ENCODE results near the gene MTRF1L.
"Not testable (repeated sequence)": the region's sequence is repeated elsewhere in the genome, so short reads cannot be mapped to it uniquely, and the experiment has no call there.

Gene MTRF1L

GRCh38 chr6:153001767-153002612 is 519 bp downstream of the MTRF1L start:
- DNase-seq (ENCODE audit: low read depth) = no peak

DNA sequence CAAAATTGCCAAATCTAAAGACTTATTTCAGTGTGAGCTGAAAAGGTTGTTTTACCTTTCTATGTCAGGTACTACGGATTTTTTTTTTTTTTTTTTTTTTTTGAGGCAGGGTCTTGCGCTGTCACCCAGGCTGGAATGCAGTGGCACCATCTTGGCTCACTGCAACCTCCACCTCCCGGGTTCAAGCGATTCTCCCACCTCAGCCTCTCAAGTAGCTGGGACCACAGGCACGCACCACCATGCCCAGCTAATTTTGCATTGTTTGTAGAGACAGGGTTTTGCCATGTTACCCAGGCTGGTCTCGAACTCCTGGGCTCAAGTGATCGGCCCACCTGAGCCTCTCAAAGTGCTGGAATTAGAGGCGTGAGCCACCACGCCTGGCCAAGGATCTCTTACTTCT is 1.7 kb downstream of the MTRF1L start:
- not testable (repeated sequence) for DNase-seq (ENCODE audit: low read depth)

- no peak for DNase-seq (ENCODE audit: low read depth)
Observed at GRCh38 chr6:153000243-153000642, 2.3 kb downstream of the MTRF1L start.

GRCh38 chr6:152999538-152999937 is 3.0 kb downstream of the MTRF1L start:
- DNase-seq (ENCODE audit: low read depth) = not testable (repeated sequence)

- DNase-seq (ENCODE audit: low read depth) = no peak
Observed at GRCh38 chr6:152993847-152994246, 8.7 kb downstream of the MTRF1L start.

DNA sequence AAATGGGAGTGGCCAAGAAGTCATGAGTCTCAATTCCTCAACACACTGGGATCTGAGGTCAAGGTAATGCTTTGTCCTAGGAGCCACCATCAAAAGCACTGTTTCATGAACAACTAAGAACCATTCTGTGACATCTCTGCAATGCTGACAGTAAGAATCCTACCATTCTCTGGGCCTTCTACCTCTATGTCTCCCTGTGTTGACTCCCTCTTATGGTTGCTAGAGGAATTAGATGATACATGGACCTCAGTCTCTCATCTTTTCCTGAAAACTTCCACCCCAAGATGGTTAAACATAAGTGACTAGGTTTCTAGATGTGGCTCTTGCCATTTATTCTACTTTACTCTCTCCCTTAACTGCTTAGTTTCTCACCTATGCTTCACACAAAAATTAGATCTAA is 9.1 kb downstream of the MTRF1L start:
- no peak for DNase-seq (ENCODE audit: low read depth)

DNA sequence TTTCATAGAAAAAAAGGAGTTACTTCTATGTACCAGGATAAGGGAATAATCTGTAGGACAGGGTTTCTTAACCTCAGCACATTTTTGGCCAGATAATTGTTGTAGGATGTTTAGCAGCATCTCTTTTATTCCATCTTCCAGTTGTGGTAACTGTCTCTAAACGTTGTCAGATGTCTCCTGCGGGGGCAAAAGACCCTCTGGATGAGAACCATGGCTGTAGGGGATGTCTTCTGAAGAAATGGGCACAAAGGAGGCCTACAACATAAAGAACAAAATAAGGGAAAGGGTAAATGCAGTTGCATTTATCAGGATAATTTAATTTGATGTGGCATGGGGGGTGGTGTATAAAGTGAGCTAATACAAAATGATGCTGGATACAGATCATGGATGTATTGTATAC is 15.5 kb downstream of the MTRF1L start:
- no peak for DNase-seq (ENCODE audit: low read depth)

GRCh38 chr6:152985300-152985699 is 17.2 kb downstream of the MTRF1L start:
- not testable (repeated sequence) for DNase-seq (ENCODE audit: low read depth)

DNA sequence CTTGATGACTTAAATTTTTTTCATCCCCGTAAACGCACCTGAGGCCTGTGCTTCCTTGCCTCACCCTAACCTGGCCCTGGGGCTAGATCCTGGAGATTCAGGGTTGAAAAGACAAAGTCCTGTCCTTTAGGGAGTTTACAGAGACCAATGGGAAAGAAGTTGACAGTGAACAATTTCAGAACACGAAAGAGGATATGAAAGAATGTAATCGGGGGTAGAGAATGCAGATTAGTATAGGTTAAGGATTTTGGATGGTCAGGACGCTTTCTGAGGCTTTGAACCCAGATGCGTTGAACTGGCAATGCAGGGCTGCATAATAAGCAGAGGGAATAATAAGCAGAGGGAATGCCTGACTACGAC is 18.0 kb downstream of the MTRF1L start:
- no peak for DNase-seq (ENCODE audit: low read depth)

DNA sequence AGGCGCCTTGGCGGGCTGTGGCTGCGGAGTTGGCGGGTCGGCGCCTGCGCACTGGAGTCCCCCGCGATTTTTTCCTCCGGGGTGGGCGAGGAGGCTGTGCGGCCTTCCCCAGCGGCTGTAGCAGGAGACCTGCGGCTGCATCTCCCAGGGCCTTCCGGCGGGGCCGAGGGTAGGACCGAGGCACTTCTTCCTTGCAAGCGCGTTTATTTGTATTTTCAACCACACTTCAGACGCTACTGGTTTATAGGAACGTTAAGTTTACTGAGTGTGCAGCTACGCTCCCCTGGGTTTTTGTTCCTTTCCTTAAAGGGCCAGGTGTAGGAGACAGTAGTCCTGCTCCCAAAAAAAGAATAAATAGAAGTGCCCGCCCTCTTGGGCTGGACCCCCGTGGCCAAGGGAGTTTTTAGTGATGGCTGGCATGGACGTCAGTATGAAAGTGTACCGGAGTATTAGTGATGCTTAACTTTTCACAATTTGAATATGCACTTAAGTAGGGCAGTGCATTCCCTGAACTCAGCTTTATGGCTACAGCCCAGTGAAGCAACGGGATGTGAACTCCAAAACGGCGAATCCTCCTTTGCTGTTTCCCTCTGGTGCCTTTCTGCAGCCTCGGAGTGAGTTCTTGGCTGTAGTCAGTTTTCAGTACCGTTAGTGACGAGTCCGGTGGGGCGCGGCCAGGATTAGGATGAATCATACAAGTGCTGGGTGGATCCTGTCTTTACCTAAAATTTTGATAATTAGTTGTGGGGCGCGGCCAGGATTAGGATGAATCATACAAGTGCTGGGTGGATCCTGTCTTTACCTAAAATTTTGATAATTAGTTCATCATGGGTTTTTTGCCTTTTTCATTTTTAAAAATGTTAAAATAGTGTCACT is 18.6 kb downstream of the MTRF1L start:
- DNase-seq (ENCODE audit: low read depth) = peak; percentile 37

- DNase-seq (ENCODE audit: low read depth) = peak; percentile 83
Observed at GRCh38 chr6:152982904-152983636, 19.4 kb downstream of the MTRF1L start, which contains the start of gene FBXO5. TSS of gene FBXO5 (minus strand) at chr6:152983041. CDS start at chr6:152982959, 82 bp downstream.

DNA sequence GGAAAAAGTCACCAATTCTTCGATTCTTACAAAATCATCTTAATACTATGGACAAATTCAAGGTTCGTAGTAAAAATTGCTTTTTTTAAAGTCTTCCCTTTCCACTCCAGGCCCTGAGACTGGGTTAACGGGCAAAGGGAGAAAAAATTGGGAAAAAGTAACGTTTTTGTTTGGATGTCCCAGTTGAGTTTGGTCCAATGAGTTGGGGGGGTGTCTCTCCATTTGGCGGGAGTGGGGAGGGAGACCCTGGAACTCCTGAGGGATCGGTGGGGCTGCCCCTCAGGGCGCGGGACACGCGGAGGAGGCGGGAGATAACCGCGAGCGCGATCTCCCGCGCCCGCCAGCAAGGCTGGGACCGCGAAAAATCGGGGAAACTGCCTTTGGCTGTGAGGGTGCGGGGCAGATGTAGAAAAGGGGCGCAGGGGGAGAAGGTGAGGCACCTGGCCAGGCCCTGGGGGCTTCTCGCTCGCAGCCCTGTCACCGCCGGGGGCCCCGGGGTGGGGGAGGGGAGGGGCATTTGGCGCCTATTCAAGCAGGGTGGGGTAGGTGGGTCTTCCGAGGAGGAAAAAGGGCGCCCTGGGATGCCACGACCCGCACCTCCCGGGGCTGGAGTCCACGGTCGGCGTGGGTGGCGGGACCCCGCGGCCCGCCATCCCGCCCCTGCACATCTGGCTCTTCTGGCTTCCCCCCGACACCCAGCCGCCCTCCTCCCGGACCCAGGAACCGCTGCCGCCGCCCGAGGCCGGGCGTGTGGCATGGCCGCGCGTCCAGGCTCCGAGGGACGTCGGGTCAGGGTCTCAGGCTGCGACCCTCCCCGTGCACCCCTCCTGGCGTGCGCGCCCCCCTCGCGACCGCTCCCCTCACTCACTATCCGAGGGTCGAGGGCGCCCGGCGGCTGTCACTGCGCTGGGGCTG is 20.3 kb downstream of the MTRF1L start:
- DNase-seq (ENCODE audit: low read depth) = no peak

GRCh38 chr6:152981219-152981618 is 21.3 kb downstream of the MTRF1L start:
- no peak for DNase-seq (ENCODE audit: low read depth)

GRCh38 chr6:152980656-152981055 is 21.9 kb downstream of the MTRF1L start:
- no peak for DNase-seq (ENCODE audit: low read depth)

GRCh38 chr6:152979116-152979515 is 23.4 kb downstream of the MTRF1L start:
- DNase-seq (ENCODE audit: low read depth) = no peak

- DNase-seq (ENCODE audit: low read depth) = no peak
Observed at GRCh38 chr6:152978058-152978457, 24.5 kb downstream of the MTRF1L start.

DNA sequence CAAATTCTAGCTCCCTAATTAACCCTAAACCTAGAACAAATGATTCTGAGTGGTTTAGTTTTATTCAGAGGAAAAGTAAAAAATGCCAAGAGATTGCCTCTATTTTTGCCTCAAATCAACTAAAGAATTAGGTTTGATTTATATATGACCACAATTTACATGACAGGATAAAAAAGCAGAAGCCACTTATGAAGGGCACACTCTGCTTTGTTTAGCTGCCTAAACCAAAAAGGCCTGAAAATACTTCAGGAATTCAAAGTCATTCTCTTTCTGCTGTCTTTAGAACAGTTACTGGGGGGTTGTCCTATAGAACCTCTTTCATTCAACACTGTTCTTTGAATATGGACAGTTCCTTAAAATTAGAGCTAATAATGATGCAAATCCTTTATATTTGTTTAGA is 25.0 kb downstream of the MTRF1L start:
- no peak for DNase-seq (ENCODE audit: low read depth)

- no peak for DNase-seq (ENCODE audit: low read depth)
Observed at GRCh38 chr6:152976749-152977148, 25.8 kb downstream of the MTRF1L start.

- DNase-seq (ENCODE audit: low read depth) = no peak
Observed at GRCh38 chr6:152975204-152975915, 27.1 kb downstream of the MTRF1L start.

GRCh38 chr6:152973916-152974315 is 28.6 kb downstream of the MTRF1L start:
- DNase-seq (ENCODE audit: low read depth) = no peak
